ENCODE data around the gene TMEM19.

DNA sequence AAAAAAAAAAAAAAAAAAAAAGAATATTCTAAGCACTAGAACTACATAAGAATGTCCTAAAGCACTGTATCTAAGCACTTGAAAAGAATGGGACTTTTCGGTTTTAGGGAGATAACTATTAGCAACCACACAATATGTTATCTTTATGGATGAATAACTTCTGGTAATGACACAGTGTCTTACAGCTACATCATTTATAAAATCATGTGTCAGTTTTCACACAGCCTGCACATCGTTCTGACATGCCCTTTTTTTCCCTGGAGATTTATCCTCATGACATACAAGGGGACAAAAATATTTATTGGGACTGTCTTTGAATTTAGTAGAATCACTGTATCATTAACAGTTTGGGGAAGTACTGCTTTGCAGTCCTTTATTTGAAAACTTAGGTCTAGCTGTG, 17.3 kb downstream of the TMEM19 start:
- TF ChIP-seq CTCF (IDR thresholded peaks at IDR 0.05; ENCODE audit: low read depth, low read length, poor library complexity, severe bottlenecking) (no peak), EZH2phosphoT487 (IDR thresholded peaks at IDR 0.05; ENCODE audit: borderline replicate concordance, low read length) (no peak)
